Prostate gland (tissue), 2 donors: ENCODE data around the gene KRT76. TPM values are rescaled to one million over a fixed set of nuclear protein-coding genes. Genes with fewer than 3 reads are reported as not detected.
"Not testable (repeated sequence)": the region's sequence is repeated elsewhere in the genome, so short reads cannot be mapped to it uniquely, and the experiment has no call there.

ENCODE experiments used
- DNase-seq: peaks from one replicate; pipeline ENCODE4 v3.0.0-alpha.2; 2019; ENCODE audit warnings: low spot score
- H3K27ac ChIP-seq, 2 donors: fragments of 200-600 bp; sonication (generic); 2 replicates each; pipeline ENCODE4 v1.5.1; 2017 to 2019
- H3K27me3 ChIP-seq: fragments of 200-600 bp; sonication (generic); replicated peaks from 2 replicates; pipeline ENCODE4 v1.5.1; 2019; ENCODE audit not compliant: insufficient read depth
- H3K36me3 ChIP-seq, 2 donors: fragments of 200-600 bp; sonication (generic); 1 replicate in 1 of 2; 2 replicates in 1 of 2; pipeline versions ENCODE4 v1.5.1 to v1.8.1; 2017 to 2019
- H3K4me1 ChIP-seq: fragments of 200-600 bp; sonication (generic); replicated peaks from 2 replicates; pipeline ENCODE4 v1.5.1; 2019
- H3K4me3 ChIP-seq, 2 donors: fragments of 200-600 bp; sonication (generic); 2 replicates each; pipeline ENCODE4 v1.5.1; 2017 to 2019
- H3K9me3 ChIP-seq: fragments of 200-600 bp; sonication (generic); 2 replicates; pipeline ENCODE4 v1.5.1; 2017
- POLR2A ChIP-seq: fragments of 450-650 bp; IDR thresholded peaks from one replicate; pipeline ENCODE4 v1.6.1; 2016; ENCODE audit warnings: antibody characterized with exemption, mild to moderate bottlenecking
- POLR2AphosphoS5 ChIP-seq: sonication (generic); formaldehyde crosslinking; IDR thresholded peaks from one replicate; pipeline ENCODE4 v1.6.1; 2017; ENCODE audit warnings: antibody characterized with exemption
- WGBS: methylation state at CpG from one replicate; pipeline ENCODE4 v1.1.5; 2018; 5-methylcytosine and 5-hydroxymethylcytosine counted together
- intact Hi-C: fragments of 100-400 bp; cut with DNase I; formaldehyde crosslinking; loops from one replicate; pipeline ENCODE4 v1.14.2; 2022
- total RNA-seq, 2 donors: library from RNA; depleted of rRNA; stranded (reverse); fragments of >200 nt; gene quantifications; one replicate each; pipeline ENCODE4 v1.1.0, GENCODE V29; 2016
- TF ChIP-seq, protein P1 (sequence below), 4 experiments: fragments of 200-600 bp in 2 of 4; fragments of 450-650 bp in 2 of 4; sonication (generic) in 2 of 4; IDR thresholded peaks; 1 replicate in 3 of 4; 2 replicates in 1 of 4; pipeline ENCODE4 v1.5.1; 2016 to 2019; ENCODE audit warnings: antibody characterized with exemption in 4 of 4, mild to moderate bottlenecking in 2 of 4, moderate library complexity in 2 of 4

The KRT76 gene
- total RNA-seq, 2 donors from 2014 or later, result not detected

DNA sequence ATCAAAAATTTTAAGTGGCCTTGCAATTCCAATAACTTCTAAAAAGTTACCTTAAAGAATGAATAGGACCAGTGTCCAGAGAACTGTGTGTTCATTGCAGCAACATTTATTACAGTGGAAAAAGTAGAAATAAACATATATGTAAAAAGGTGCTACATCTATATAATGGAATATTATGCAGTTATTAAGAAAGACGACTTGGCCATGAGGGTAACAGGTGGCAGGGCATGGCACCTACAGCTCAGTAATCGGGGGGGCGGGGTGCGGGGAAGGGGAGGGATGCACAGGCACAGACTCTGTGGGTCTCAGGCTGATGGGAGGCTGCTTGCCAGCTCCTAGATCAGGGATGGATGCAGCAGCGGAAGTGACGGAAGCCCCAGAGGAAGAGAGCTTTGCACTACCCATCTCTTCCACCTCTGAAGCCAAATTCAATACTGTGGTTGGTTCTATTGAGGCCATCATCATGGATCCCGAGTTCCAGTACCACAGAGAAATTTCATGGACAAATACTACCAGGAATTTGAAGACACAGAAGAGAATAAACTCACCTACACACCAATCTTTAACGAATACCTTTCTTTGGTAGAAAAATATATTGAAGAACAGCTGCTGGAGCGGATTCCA is 14.0 kb downstream of the KRT76 start:
- intact Hi-C loops, result no loop called here
- H3K36me3 ChIP-seq, result no peaks in the 10 kb centered on the region
- no peak for DNase-seq
- H3K9me3 ChIP-seq, result no peaks in the 10 kb centered on the region
- no peak overlapping the region for H3K27ac ChIP-seq
- no peak overlapping the region for H3K4me3 ChIP-seq
- H3K4me1 ChIP-seq, result no peaks in the 10 kb centered on the region
- 80% methylated on average over 9 of the region's 9 CpGs for WGBS
- no peaks in the 10 kb centered on the region for H3K27me3 ChIP-seq
- TF ChIP-seq POLR2A (no peak), POLR2AphosphoS5 (no peak)
- TF ChIP-seq, protein P1, sequence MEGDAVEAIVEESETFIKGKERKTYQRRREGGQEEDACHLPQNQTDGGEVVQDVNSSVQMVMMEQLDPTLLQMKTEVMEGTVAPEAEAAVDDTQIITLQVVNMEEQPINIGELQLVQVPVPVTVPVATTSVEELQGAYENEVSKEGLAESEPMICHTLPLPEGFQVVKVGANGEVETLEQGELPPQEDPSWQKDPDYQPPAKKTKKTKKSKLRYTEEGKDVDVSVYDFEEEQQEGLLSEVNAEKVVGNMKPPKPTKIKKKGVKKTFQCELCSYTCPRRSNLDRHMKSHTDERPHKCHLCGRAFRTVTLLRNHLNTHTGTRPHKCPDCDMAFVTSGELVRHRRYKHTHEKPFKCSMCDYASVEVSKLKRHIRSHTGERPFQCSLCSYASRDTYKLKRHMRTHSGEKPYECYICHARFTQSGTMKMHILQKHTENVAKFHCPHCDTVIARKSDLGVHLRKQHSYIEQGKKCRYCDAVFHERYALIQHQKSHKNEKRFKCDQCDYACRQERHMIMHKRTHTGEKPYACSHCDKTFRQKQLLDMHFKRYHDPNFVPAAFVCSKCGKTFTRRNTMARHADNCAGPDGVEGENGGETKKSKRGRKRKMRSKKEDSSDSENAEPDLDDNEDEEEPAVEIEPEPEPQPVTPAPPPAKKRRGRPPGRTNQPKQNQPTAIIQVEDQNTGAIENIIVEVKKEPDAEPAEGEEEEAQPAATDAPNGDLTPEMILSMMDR (IDR thresholded peaks at IDR 0.05), result no peak

DNA sequence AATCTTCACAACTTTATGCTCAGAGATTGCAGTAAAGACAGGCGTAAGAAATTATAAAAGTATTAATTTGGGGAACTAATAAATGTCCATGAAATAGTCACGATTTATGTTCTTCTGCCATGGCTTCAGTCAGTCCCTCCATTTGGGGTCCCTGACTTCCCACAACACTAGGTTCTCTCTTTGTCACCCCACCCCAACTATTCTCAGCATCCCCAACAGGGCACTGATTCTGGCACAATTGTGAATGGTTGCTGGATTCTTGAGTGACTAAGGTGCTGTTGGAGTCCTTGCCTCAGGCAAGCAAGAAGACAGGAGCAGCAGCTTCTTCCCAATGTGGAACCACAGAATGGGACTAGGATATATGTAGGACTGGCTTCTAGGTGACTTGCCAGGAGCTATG is 15.3 kb downstream of the KRT76 start:
- WGBS, result 92% methylated on average over 2 of the region's 2 CpGs
- Histone ChIP-seq H3K27me3 (no peaks in the 10 kb centered on the region), H3K4me1 (no peaks in the 10 kb centered on the region), H3K9me3 (no peaks in the 10 kb centered on the region), H3K36me3 (no peaks in the 10 kb centered on the region), H3K27ac (no peak overlapping the region), H3K4me3 (no peak overlapping the region)
- TF ChIP-seq POLR2AphosphoS5 (no peak), POLR2A (no peak)
- TF ChIP-seq, protein P1 (IDR thresholded peaks at IDR 0.05), result no peak
- intact Hi-C loops, result no loop called here
- no peak for DNase-seq

DNA sequence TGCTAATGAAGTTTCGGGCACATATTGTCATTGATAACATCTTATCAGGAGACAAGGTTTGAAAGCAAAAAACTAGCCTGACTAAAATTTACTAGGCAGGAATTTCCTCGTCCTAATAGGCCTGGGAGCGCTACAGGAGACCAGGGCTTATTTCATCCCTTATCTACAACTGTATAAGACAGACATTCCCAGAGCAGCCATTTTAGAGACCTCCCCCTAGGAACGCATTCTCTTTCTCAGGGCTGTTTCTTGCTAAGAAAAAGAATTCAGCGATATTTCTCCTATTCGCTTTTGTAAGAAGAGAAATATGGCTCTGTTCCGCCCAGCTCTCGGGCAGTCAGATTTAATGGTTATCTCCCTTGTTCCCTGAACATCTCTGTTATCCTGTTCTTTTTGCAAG is 15.9 kb downstream of the KRT76 start:
- H3K4me1 ChIP-seq, H3K36me3 ChIP-seq, H3K27ac ChIP-seq, H3K9me3 ChIP-seq, DNase-seq, intact Hi-C loops, H3K27me3 ChIP-seq, H3K4me3 ChIP-seq: not testable (repeated sequence)
- WGBS, result 78% methylated on average over 8 of the region's 8 CpGs

DNA sequence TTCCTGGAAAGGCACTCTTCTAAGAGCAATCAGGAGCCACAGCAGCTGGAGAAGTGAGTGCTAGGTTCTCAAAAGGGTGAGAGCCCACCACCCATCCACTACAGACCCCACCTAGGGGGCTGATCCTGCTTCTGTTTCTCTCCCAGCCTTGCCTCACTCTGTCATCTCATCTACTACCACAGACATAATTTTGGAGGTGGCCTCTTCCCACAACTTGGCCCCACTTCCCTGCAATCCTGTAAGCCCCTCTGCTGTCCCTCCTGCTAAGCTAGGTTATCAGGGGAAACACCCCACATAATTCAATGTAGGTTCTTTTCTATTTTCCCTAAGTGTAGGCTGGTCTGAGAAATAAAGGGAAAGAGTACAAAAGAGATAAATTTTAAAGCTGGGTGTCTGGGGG is 16.5 kb downstream of the KRT76 start:
- Histone ChIP-seq H3K9me3 (no peaks in the 10 kb centered on the region), H3K27me3 (no peaks in the 10 kb centered on the region), H3K36me3 (no peaks in the 10 kb centered on the region), H3K4me1 (no peaks in the 10 kb centered on the region), H3K27ac (no peak overlapping the region), H3K4me3 (no peak overlapping the region)
- DNase-seq, result no peak
- TF ChIP-seq POLR2AphosphoS5, result no peak
- TF ChIP-seq POLR2A, result no peak
- TF ChIP-seq, protein P1 (IDR thresholded peaks at IDR 0.05), result no peak
- intact Hi-C loops, result no loop called here

DNA sequence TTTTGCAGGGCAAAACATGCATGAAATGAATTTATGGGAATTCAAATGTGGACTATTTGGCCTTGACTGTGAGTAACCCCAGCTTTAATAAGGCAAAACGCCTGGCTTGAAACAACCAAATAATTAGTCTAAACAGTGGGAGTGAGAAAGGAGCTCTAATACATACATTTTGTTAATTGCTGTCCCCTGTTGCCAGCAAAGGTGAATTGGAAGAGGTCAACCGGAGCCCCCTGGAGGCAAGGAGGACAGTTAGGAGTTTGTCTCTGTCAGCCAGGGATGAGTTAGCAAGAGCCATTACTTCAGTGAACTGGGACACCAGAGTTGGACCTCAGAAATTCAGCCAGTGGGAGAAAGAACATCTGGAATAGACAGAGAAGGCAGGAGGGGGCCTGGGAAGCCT is 17.4 kb downstream of the KRT76 start:
- no peaks in the 10 kb centered on the region for H3K9me3 ChIP-seq
- H3K27me3 ChIP-seq, result no peaks in the 10 kb centered on the region
- TF ChIP-seq POLR2AphosphoS5 (no peak), POLR2A (no peak)
- TF ChIP-seq, protein P1 (IDR thresholded peaks at IDR 0.05), result no peak
- intact Hi-C loops, result no loop called here
- WGBS, result 61% methylated on average over 2 of the region's 2 CpGs
- no peak overlapping the region for H3K27ac ChIP-seq
- H3K4me3 ChIP-seq, result no peak overlapping the region
- H3K36me3 ChIP-seq, result no peaks in the 10 kb centered on the region
- no peak for DNase-seq
- H3K4me1 ChIP-seq, result no peaks in the 10 kb centered on the region
